ENCODE data around the gene TTL.

DNA sequence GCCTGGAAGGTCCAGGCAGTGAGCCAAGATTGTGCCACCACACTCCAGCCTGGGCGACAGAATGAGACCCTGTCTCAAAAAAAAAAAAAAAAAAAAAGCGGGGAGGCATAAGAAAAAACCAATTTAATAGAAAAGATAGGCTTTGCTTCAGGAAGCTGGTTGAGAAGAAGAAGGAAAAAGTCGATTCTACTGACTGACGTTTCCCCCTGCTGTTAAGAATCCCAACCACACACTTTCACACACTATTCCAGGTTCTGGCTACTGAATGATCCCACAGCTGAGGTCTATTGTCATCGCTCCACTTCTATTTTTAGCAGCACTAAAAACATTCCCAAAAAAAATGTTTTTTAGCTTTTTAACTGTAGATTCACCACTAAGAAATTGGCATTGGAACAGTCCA is 95.8 kb downstream of the TTL start:
- TF ChIP-seq, protein P1, sequence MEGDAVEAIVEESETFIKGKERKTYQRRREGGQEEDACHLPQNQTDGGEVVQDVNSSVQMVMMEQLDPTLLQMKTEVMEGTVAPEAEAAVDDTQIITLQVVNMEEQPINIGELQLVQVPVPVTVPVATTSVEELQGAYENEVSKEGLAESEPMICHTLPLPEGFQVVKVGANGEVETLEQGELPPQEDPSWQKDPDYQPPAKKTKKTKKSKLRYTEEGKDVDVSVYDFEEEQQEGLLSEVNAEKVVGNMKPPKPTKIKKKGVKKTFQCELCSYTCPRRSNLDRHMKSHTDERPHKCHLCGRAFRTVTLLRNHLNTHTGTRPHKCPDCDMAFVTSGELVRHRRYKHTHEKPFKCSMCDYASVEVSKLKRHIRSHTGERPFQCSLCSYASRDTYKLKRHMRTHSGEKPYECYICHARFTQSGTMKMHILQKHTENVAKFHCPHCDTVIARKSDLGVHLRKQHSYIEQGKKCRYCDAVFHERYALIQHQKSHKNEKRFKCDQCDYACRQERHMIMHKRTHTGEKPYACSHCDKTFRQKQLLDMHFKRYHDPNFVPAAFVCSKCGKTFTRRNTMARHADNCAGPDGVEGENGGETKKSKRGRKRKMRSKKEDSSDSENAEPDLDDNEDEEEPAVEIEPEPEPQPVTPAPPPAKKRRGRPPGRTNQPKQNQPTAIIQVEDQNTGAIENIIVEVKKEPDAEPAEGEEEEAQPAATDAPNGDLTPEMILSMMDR (IDR thresholded peaks at IDR 0.05), result no peak
- no peak for TF ChIP-seq POLR2A (IDR thresholded peaks at IDR 0.05)
